Calu3 (cell line): ENCODE results near the gene APH1A. TPM values are rescaled to one million over a fixed set of nuclear protein-coding genes. Genes with fewer than 3 reads are reported as not detected.

Source experiments
- BruUV-seq: library from RNA; stranded (reverse); fragments of 400-500 nt; replicated peaks from 2 replicates; lab custom pipeline; 2021; lab: Mats Ljungman, UMichigan
- CTCF ChIA-PET: fragments of 300-600 bp; sonication (Branson Sonifier 250); formaldehyde crosslinking; loops from one replicate; lab custom pipeline; 2022; ENCODE audit warnings: antibody characterized with exemption; lab: Charles Lee
- DNase-seq: peaks from one replicate; pipeline ENCODE4 v3.0.0; 2022
- H3K27ac Mint-ChIP-seq: one replicate; pipeline ENCODE4 v1.8.0; 2022; ENCODE audit warnings: mixed read lengths; ENCODE audit not compliant: unreplicated experiment
- H3K27me3 Mint-ChIP-seq: one replicate; pipeline ENCODE4 v1.8.0; 2022; ENCODE audit warnings: mixed read lengths; ENCODE audit not compliant: unreplicated experiment
- H3K36me3 Mint-ChIP-seq: one replicate; pipeline ENCODE4 v1.8.0; 2022; ENCODE audit warnings: mild to moderate bottlenecking, moderate library complexity, mixed read lengths; ENCODE audit not compliant: insufficient read depth, unreplicated experiment
- H3K4me1 Mint-ChIP-seq: one replicate; pipeline ENCODE4 v1.8.0; 2022; ENCODE audit warnings: mild to moderate bottlenecking, low read depth, mixed read lengths; ENCODE audit not compliant: unreplicated experiment
- H3K4me3 Mint-ChIP-seq: one replicate; pipeline ENCODE4 v1.8.0; 2022; ENCODE audit warnings: mild to moderate bottlenecking, low read depth, moderate library complexity, mixed read lengths; ENCODE audit not compliant: unreplicated experiment
- H3K9me3 Mint-ChIP-seq: one replicate; pipeline ENCODE4 v1.8.0; 2022; ENCODE audit warnings: low read depth, mixed read lengths; ENCODE audit not compliant: unreplicated experiment
- CTCF ChIP-seq: fragments of 200-600 bp; IDR thresholded peaks from one replicate; pipeline ENCODE4 v1.8.0; 2022; ENCODE audit warnings: antibody characterized with exemption; ENCODE audit not compliant: unreplicated experiment
- intact Hi-C: fragments of 100-400 bp; cut with micrococcal nuclease; formaldehyde crosslinking; loops from one replicate; pipeline ENCODE4 v1.10.0; 2022; ENCODE audit not compliant: unreplicated experiment
- total RNA-seq: library from RNA; stranded (reverse); gene quantifications from 2 replicates; pipeline ENCODE4 v1.2.3, GENCODE V29; 2022

Gene APH1A
- total RNA-seq, 1 experiment from 2014 or later: 195 TPM

DNA sequence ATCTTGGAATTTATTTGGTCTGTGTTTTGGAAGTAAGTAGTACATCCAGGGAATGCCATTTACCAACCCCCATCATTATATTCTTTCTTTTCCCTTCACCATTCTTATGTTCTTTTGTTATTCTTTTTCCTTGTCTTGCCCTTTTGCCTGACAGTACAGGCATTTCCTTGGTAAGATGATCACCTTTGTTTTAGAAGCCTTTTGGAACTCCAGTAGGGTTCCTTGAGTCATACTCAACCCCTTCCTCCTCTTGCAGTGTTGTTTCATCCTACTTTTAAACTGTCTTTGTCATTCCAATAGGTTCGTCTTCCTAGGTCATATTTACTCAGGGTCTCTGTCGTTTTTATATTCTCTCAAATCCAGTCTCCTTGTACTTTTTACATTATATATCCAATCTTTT lies 34.1 kb upstream of the APH1A start:
- Mint-ChIP-seq H3K27ac (no peak overlapping the region), H3K4me3 (no peak overlapping the region), H3K4me1 (no peaks in the 10 kb centered on the region), H3K27me3 (no peaks in the 10 kb centered on the region), H3K36me3 (peaks cover 49% of the 10 kb centered on the region), H3K9me3 (no peaks in the 10 kb centered on the region)
- TF ChIP-seq CTCF: no peak
- CTCF ChIA-PET: no interaction called here
- intact Hi-C loops: no loop called here
- no TSS peak for BruUV-seq
- DNase-seq: no peak

GRCh38 chr1:150302338-150302737 lies 33.5 kb upstream of the APH1A start:
- no peak for DNase-seq
- BruUV-seq: no TSS peak
- TF ChIP-seq CTCF: no peak
- H3K27me3 Mint-ChIP-seq: no peaks in the 10 kb centered on the region
- H3K36me3 Mint-ChIP-seq: peaks cover 51% of the 10 kb centered on the region
- no peak overlapping the region for H3K4me3 Mint-ChIP-seq
- H3K27ac Mint-ChIP-seq: no peak overlapping the region
- CTCF ChIA-PET: no interaction called here
- intact Hi-C loops: no loop called here
- H3K9me3 Mint-ChIP-seq: no peaks in the 10 kb centered on the region
- H3K4me1 Mint-ChIP-seq: no peaks in the 10 kb centered on the region

- CTCF ChIA-PET: interaction anchor here (0.7 kb wide), 1 partner anchor 761 kb away, joined by 4 read pairs; the partner anchor contains the start of gene MLLT11
- Mint-ChIP-seq H3K4me3 (no peak overlapping the region), H3K36me3 (peaks cover 58% of the 10 kb centered on the region), H3K9me3 (no peaks in the 10 kb centered on the region), H3K27ac (no peak overlapping the region), H3K4me1 (peaks cover 9% of the 10 kb centered on the region), H3K27me3 (no peaks in the 10 kb centered on the region)
- TF ChIP-seq CTCF: no peak
- DNase-seq: no peak
- BruUV-seq: no TSS peak
- intact Hi-C loops: no loop called here
Measured at GRCh38 chr1:150299716-150300115, 30.9 kb upstream of the APH1A start.

DNA sequence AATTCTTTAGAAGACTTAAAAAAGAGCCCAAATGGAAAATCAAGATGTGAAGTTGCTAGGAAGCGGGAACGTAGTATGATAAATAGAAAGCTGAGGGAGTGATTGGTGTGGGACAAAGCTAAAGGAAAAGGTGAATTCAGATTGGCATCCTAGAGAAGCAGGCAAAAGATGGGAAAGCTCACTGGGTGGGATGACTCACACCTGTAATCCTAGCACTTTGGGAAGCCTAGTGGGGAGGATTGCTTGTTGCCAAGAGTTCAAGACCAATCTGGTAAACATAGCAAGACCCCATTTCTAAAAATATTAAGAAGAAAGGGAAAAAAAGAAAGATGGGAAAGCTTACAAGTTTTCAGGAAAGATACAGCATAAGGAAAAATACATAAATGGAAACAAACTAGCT lies 26.7 kb upstream of the APH1A start:
- CTCF ChIA-PET: interaction anchor here (0.6 kb wide), 1 partner anchor 8 kb away, joined by 3 read pairs; no protein-coding TSS in a partner anchor
- Mint-ChIP-seq H3K27me3 (no peaks in the 10 kb centered on the region), H3K27ac (no peak overlapping the region), H3K4me3 (no peak overlapping the region), H3K36me3 (peaks cover 63% of the 10 kb centered on the region), H3K9me3 (no peaks in the 10 kb centered on the region), H3K4me1 (peaks cover 19% of the 10 kb centered on the region)
- intact Hi-C loops: no loop called here
- no peak for DNase-seq
- no peak for TF ChIP-seq CTCF
- BruUV-seq: no TSS peak
